H9 (cell line): ENCODE results near the gene LAMC3. TPM values are rescaled to one million over a fixed set of nuclear protein-coding genes. Genes with fewer than 3 reads are reported as not detected.

Experiments
- DNase-seq: peaks from one replicate; pipeline ENCODE4 v3.0.0-alpha.2; 2017
- H2AFZ ChIP-seq: one replicate; pipeline ENCODE4 v1.6.1; 2013; ENCODE audit warnings: mild to moderate bottlenecking, low read length, control low read depth, moderate library complexity
- H2AK5ac ChIP-seq: 2 replicates; pipeline ENCODE4 v1.6.1; 2013; ENCODE audit warnings: low read length, control low read depth, mixed read lengths; ENCODE audit not compliant: insufficient read length
- H2BK120ac ChIP-seq: one replicate; pipeline ENCODE4 v1.6.1; 2013; ENCODE audit warnings: low read depth, mild to moderate bottlenecking, low read length, control low read depth, inconsistent platforms; ENCODE audit not compliant: poor library complexity, severe bottlenecking
- H2BK12ac ChIP-seq: 2 replicates; pipeline ENCODE4 v1.6.1; 2013; ENCODE audit warnings: low read length, control low read depth, mixed read lengths, low read depth; ENCODE audit not compliant: insufficient read length
- H2BK15ac ChIP-seq: 2 replicates; pipeline ENCODE4 v1.6.1; 2013; ENCODE audit warnings: low read depth, low read length, control low read depth
- H2BK20ac ChIP-seq: one replicate; pipeline ENCODE4 v1.6.1; 2013; ENCODE audit warnings: low read depth, mild to moderate bottlenecking, low read length, control low read depth, inconsistent platforms; ENCODE audit not compliant: poor library complexity, severe bottlenecking
- H2BK5ac ChIP-seq: 2 replicates; pipeline ENCODE4 v1.6.1; 2013; ENCODE audit warnings: low read length, control low read depth, mixed read lengths; ENCODE audit not compliant: insufficient read length
- H3K14ac ChIP-seq: 2 replicates; pipeline ENCODE4 v1.6.1; 2013; ENCODE audit warnings: low read length, control low read depth; ENCODE audit not compliant: insufficient read depth
- H3K18ac ChIP-seq: 2 replicates; pipeline ENCODE4 v1.6.1; 2013; ENCODE audit warnings: low read depth, mild to moderate bottlenecking, mixed read lengths, low read length, control low read depth; ENCODE audit not compliant: insufficient read length
- H3K23ac ChIP-seq: 2 replicates; pipeline ENCODE4 v1.6.1; 2013; ENCODE audit warnings: low read length, control low read depth, mixed read lengths, low read depth; ENCODE audit not compliant: insufficient read length
- H3K23me2 ChIP-seq: 2 replicates; pipeline ENCODE4 v1.6.1; 2013; ENCODE audit warnings: low read depth, mild to moderate bottlenecking, mixed read lengths, low read length, control low read depth; ENCODE audit not compliant: insufficient read length, poor library complexity, severe bottlenecking
- H3K27ac ChIP-seq: 2 replicates; pipeline ENCODE4 v1.5.1; 2013; ENCODE audit warnings: low read length, control low read depth, mixed read lengths, low read depth; ENCODE audit not compliant: insufficient read length
- H3K27me3 ChIP-seq: 2 replicates; pipeline ENCODE4 v1.6.1; 2013; ENCODE audit warnings: low read length, control low read depth, inconsistent platforms; ENCODE audit not compliant: insufficient read depth
- H3K4ac ChIP-seq: 2 replicates; pipeline ENCODE4 v1.6.1; 2013; ENCODE audit warnings: low read depth, mild to moderate bottlenecking, control low read depth, inconsistent platforms, low read length, moderate library complexity
- H3K4me1 ChIP-seq: 2 replicates; pipeline ENCODE4 v1.6.1; 2013; ENCODE audit warnings: low read length, control low read depth, inconsistent platforms; ENCODE audit not compliant: insufficient read depth
- H3K4me2 ChIP-seq: 2 replicates; pipeline ENCODE4 v1.6.1; 2013; ENCODE audit warnings: low read length, control low read depth, mixed read lengths; ENCODE audit not compliant: insufficient read length, insufficient read depth
- H3K56ac ChIP-seq: 2 replicates; pipeline ENCODE4 v1.6.1; 2013; ENCODE audit warnings: low read depth, mild to moderate bottlenecking, mixed read lengths, low read length, control low read depth; ENCODE audit not compliant: insufficient read length
- H3K79me1 ChIP-seq: 2 replicates; pipeline ENCODE4 v1.6.1; 2013; ENCODE audit warnings: low read depth, mild to moderate bottlenecking, moderate library complexity, low read length, control low read depth, inconsistent platforms; ENCODE audit not compliant: insufficient read depth, poor library complexity, severe bottlenecking
- H3K79me2 ChIP-seq: 2 replicates; pipeline ENCODE4 v1.6.1; 2013; ENCODE audit warnings: low read length, control low read depth, inconsistent platforms; ENCODE audit not compliant: insufficient read depth
- H3K9ac ChIP-seq: 2 replicates; pipeline ENCODE4 v1.6.1; 2013; ENCODE audit warnings: low read length, control low read depth, mixed read lengths; ENCODE audit not compliant: insufficient read length; ENCODE audit errors: extremely low read depth
- H3K9me3 ChIP-seq: one replicate; pipeline ENCODE4 v1.6.1; 2013; ENCODE audit warnings: low read depth, low read length, inconsistent platforms; ENCODE audit not compliant: control insufficient read depth
- H3T11ph ChIP-seq: one replicate; pipeline ENCODE4 v1.6.1; 2013; ENCODE audit warnings: mild to moderate bottlenecking, low read length, control low read depth, inconsistent platforms
- H4K20me1 ChIP-seq: one replicate; pipeline ENCODE4 v1.6.1; 2013; ENCODE audit not compliant: control insufficient read depth, insufficient read length, insufficient read depth
- H4K5ac ChIP-seq: 2 replicates; pipeline ENCODE4 v1.6.1; 2013; ENCODE audit warnings: low read depth, mild to moderate bottlenecking, mixed read lengths, low read length, control low read depth; ENCODE audit not compliant: insufficient read length
- H4K8ac ChIP-seq: replicated peaks from 2 replicates; pipeline ENCODE4 v1.6.1; 2013; ENCODE audit warnings: low read length, control low read depth, mixed read lengths, low read depth; ENCODE audit not compliant: insufficient read length
- H4K91ac ChIP-seq: 2 replicates; pipeline ENCODE4 v1.6.1; 2013; ENCODE audit warnings: low read depth, mild to moderate bottlenecking, moderate library complexity, mixed read lengths, low read length, control low read depth; ENCODE audit not compliant: insufficient read length
- H3K27ac Mint-ChIP-seq, 3 experiments: 2 replicates in 2 of 3; 3 replicates in 1 of 3; pipeline ENCODE4 v1.8.0; 2020 to 2021; ENCODE audit warnings: mixed read lengths in 3 of 3, mild to moderate bottlenecking in 1 of 3, moderate library complexity in 1 of 3
- H3K27me3 Mint-ChIP-seq: 2 replicates; pipeline ENCODE4 v1.8.0; 2021; ENCODE audit warnings: low read depth, mild to moderate bottlenecking, moderate library complexity, mixed read lengths
- H3K36me3 Mint-ChIP-seq, 3 experiments: 2 replicates in 2 of 3; 3 replicates in 1 of 3; pipeline ENCODE4 v1.8.0; 2020 to 2021; ENCODE audit warnings: low read depth in 3 of 3, mixed read lengths in 3 of 3; ENCODE audit not compliant: insufficient read depth in 1 of 3
- H3K4me1 Mint-ChIP-seq, 2 experiments: 2 replicates each; pipeline ENCODE4 v1.8.0; 2020; ENCODE audit warnings: mixed read lengths in 2 of 2
- H3K4me3 Mint-ChIP-seq, 2 experiments: 2 replicates in 1 of 2; 3 replicates in 1 of 2; pipeline ENCODE4 v1.8.0; 2020 to 2021; ENCODE audit warnings: mild to moderate bottlenecking in 2 of 2, mixed read lengths in 2 of 2, moderate library complexity in 1 of 2
- H3K9me3 Mint-ChIP-seq, 2 experiments: 2 replicates in 1 of 2; 3 replicates in 1 of 2; pipeline ENCODE4 v1.8.0; 2020; ENCODE audit warnings: mild to moderate bottlenecking in 2 of 2, mixed read lengths in 2 of 2, moderate library complexity in 1 of 2
- WGBS: extraction: QIAGEN DNeasy Blood & Tissue Kit; methylation state at CpG from one replicate; pipeline ENCODE4 v1.1.7; 2013; ENCODE audit warnings: missing lambda C conversion rate, low lambda C conversion rate, mixed read lengths; ENCODE audit not compliant: insufficient read length; ENCODE audit errors: extremely low coverage; 5-methylcytosine and 5-hydroxymethylcytosine counted together
- total RNA-seq: library from RNA; stranded (reverse); gene quantifications from 2 replicates; pipeline ENCODE4 v1.2.1, GENCODE V29; 2021
- TF ChIP-seq, protein P1 (sequence below): fragments of 200-600 bp; sonication (generic); conservative IDR thresholded peaks from 3 replicates; pipeline ENCODE4 v1.8.0; 2021; ENCODE audit warnings: antibody characterized with exemption, mild to moderate bottlenecking

The LAMC3 gene
- total RNA-seq, 1 experiment from 2014 or later: 21.7 TPM

- Mint-ChIP-seq H3K9me3 (no peaks in the 10 kb centered on the region), H3K4me3 (no peak overlapping the region), H3K4me1 (no peaks in the 10 kb centered on the region), H3K27me3 (no peaks in the 10 kb centered on the region; the same call in 1 of the 2 replicates), H3K27ac (no peak overlapping the region), H3K36me3 (no peaks in the 10 kb centered on the region; a peak in 2 of 7 replicates)
- no peaks in the 10 kb centered on the region for H3K23me2 ChIP-seq
- H3K18ac ChIP-seq: no peak overlapping the region
- H3K79me2 ChIP-seq: no peaks in the 10 kb centered on the region
- DNase-seq: no peak
- no peak overlapping the region for H2BK12ac ChIP-seq
- H2AK5ac ChIP-seq: no peak overlapping the region
- TF ChIP-seq, protein P1, sequence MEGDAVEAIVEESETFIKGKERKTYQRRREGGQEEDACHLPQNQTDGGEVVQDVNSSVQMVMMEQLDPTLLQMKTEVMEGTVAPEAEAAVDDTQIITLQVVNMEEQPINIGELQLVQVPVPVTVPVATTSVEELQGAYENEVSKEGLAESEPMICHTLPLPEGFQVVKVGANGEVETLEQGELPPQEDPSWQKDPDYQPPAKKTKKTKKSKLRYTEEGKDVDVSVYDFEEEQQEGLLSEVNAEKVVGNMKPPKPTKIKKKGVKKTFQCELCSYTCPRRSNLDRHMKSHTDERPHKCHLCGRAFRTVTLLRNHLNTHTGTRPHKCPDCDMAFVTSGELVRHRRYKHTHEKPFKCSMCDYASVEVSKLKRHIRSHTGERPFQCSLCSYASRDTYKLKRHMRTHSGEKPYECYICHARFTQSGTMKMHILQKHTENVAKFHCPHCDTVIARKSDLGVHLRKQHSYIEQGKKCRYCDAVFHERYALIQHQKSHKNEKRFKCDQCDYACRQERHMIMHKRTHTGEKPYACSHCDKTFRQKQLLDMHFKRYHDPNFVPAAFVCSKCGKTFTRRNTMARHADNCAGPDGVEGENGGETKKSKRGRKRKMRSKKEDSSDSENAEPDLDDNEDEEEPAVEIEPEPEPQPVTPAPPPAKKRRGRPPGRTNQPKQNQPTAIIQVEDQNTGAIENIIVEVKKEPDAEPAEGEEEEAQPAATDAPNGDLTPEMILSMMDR: no peak
- H3K9me3 ChIP-seq: no peaks in the 10 kb centered on the region
- no peak overlapping the region for H4K91ac ChIP-seq
- H4K5ac ChIP-seq: no peak overlapping the region
- H2AFZ ChIP-seq: no peak overlapping the region
- H3K27me3 ChIP-seq: no peaks in the 10 kb centered on the region
- no peak overlapping the region for H3K14ac ChIP-seq
- no peak overlapping the region for H3K56ac ChIP-seq
- H3K4me2 ChIP-seq: no peak overlapping the region
- no peaks in the 10 kb centered on the region for H4K20me1 ChIP-seq
- H2BK120ac ChIP-seq: no peak overlapping the region
- H3K23ac ChIP-seq: no peak overlapping the region
- no peak overlapping the region for H3K27ac ChIP-seq
- H3K9ac ChIP-seq: no peak overlapping the region
- no peak overlapping the region for H2BK20ac ChIP-seq
- no CpG with 5 or more reads among the region's 11 CpGs for WGBS
- H3K79me1 ChIP-seq: no peaks in the 10 kb centered on the region
- no peak overlapping the region for H4K8ac ChIP-seq
- no peak overlapping the region for H2BK15ac ChIP-seq
- no peak overlapping the region for H3T11ph ChIP-seq
- no peaks in the 10 kb centered on the region for H3K4me1 ChIP-seq
- no peak overlapping the region for H3K4ac ChIP-seq
- H2BK5ac ChIP-seq: no peak overlapping the region
These were observed 74.0 kb downstream of the LAMC3 start for GRCh38 chr9:131082774-131083512.
